Common myeloid progenitor, CD34-positive (primary cell): ENCODE measurements around the gene SLC22A23.

Source experiments
- CTCF ChIA-PET: fragments of 350-600 bp; sonication (Branson Sonifier 250); formaldehyde crosslinking; loops from one replicate; lab custom pipeline; 2021; ENCODE audit warnings: antibody characterized with exemption; lab: Charles Lee
- POLR2A ChIA-PET: fragments of 350-600 bp; sonication (Branson Sonifier 250); formaldehyde crosslinking; loops from one replicate; lab custom pipeline; 2021; ENCODE audit warnings: antibody characterized with exemption; lab: Charles Lee
- DNase-seq, 3 donors: peaks; one replicate each; pipeline versions ENCODE4 v3.0.0 to v3.0.0-alpha.2; 2013
- H3K27ac ChIP-seq, 2 experiments: 1 replicate in 1 of 2; 2 replicates in 1 of 2; pipeline ENCODE4 v1.7.0; 2013; ENCODE audit warnings: inconsistent platforms in 2 of 2, low read length in 2 of 2, mild to moderate bottlenecking in 2 of 2, low read depth in 1 of 2, moderate library complexity in 1 of 2; ENCODE audit not compliant: severe bottlenecking in 2 of 2, insufficient read depth in 1 of 2, poor library complexity in 1 of 2
- H3K27me3 ChIP-seq, 5 experiments: replicated peaks in 2 of 5; 1 replicate in 3 of 5; 2 replicates in 2 of 5; pipeline versions ENCODE4 v1.6.1 to v1.7.0; 2013; ENCODE audit warnings: low read length in 4 of 5, mild to moderate bottlenecking in 2 of 5, moderate library complexity in 2 of 5, inconsistent platforms in 1 of 5; ENCODE audit not compliant: insufficient read depth in 5 of 5, control insufficient read depth in 4 of 5
- H3K36me3 ChIP-seq, 4 experiments: 1 replicate in 2 of 4; 2 replicates in 2 of 4; pipeline versions ENCODE4 v1.6.1 to v1.7.0; 2013; ENCODE audit warnings: low read length in 3 of 4, control low read depth in 1 of 4, mild to moderate bottlenecking in 1 of 4; ENCODE audit not compliant: control insufficient read depth in 4 of 4, insufficient read depth in 4 of 4
- H3K4me1 ChIP-seq, 4 experiments: 1 replicate in 3 of 4; 2 replicates in 1 of 4; pipeline versions ENCODE4 v1.6.1 to v1.7.1; 2013; ENCODE audit warnings: low read length in 3 of 4, mild to moderate bottlenecking in 3 of 4, control low read depth in 1 of 4, inconsistent platforms in 1 of 4, moderate library complexity in 1 of 4; ENCODE audit not compliant: control insufficient read depth in 4 of 4, insufficient read depth in 4 of 4; ENCODE audit errors: control extremely low read depth in 1 of 4
- H3K4me3 ChIP-seq, 7 experiments: 1 replicate in 4 of 7; 2 replicates in 3 of 7; pipeline versions ENCODE4 v1.5.1 to v1.7.0; 2013; ENCODE audit warnings: mild to moderate bottlenecking in 7 of 7, low read length in 6 of 7, moderate library complexity in 6 of 7, inconsistent platforms in 2 of 7, low read depth in 2 of 7, control low read depth in 1 of 7; ENCODE audit not compliant: insufficient read depth in 4 of 7, control insufficient read depth in 1 of 7; ENCODE audit errors: extremely low read depth in 1 of 7
- H3K9me3 ChIP-seq, 5 experiments: 1 replicate in 4 of 5; 2 replicates in 1 of 5; pipeline versions ENCODE4 v1.6.1 to v1.7.1; 2013; ENCODE audit warnings: low read length in 4 of 5, mild to moderate bottlenecking in 2 of 5, inconsistent platforms in 1 of 5, low read depth in 1 of 5, moderate library complexity in 1 of 5; ENCODE audit not compliant: control insufficient read depth in 4 of 5, insufficient read depth in 2 of 5; ENCODE audit errors: control extremely low read depth in 1 of 5
- WGBS: methylation state at CpG from one replicate; pipeline ENCODE4 v1.1.5; 2013; ENCODE audit not compliant: insufficient coverage; 5-methylcytosine and 5-hydroxymethylcytosine counted together

The SLC22A23 gene

GRCh38 chr6:3392930-3393835 is 63.7 kb downstream of the SLC22A23 start:
- DNase-seq: peak in 1 of 3 donors; percentile 38
- H3K4me3 ChIP-seq: no peak overlapping the region
- POLR2A ChIA-PET: no interaction called here
- WGBS: 94% methylated on average over 12 of the region's 13 CpGs
- H3K27me3 ChIP-seq: no peaks in the 10 kb centered on the region
- H3K27ac ChIP-seq: peak overlapping the region in 1 of 2 experiments; percentile 6
- no peaks in the 10 kb centered on the region for H3K36me3 ChIP-seq
- CTCF ChIA-PET: no interaction called here
- no peaks in the 10 kb centered on the region for H3K4me1 ChIP-seq
- no peaks in the 10 kb centered on the region for H3K9me3 ChIP-seq

- WGBS: 100% methylated on average over 3 of the region's 3 CpGs
- Histone ChIP-seq H3K9me3 (no peaks in the 10 kb centered on the region), H3K4me3 (no peak overlapping the region), H3K27ac (no peak overlapping the region), H3K36me3 (no peaks in the 10 kb centered on the region), H3K27me3 (no peaks in the 10 kb centered on the region), H3K4me1 (no peaks in the 10 kb centered on the region)
- DNase-seq: no peak
- ChIA-PET POLR2A (no interaction called here), CTCF (no interaction called here)
Measured at GRCh38 chr6:3391902-3392458, 64.9 kb downstream of the SLC22A23 start.

- H3K36me3 ChIP-seq: no peaks in the 10 kb centered on the region
- ChIA-PET POLR2A (no interaction called here), CTCF (no interaction called here)
- 100% methylated on average over 3 of the region's 5 CpGs for WGBS
- H3K4me1 ChIP-seq: no peaks in the 10 kb centered on the region
- no peak overlapping the region for H3K27ac ChIP-seq
- DNase-seq: no peak
- no peaks in the 10 kb centered on the region for H3K9me3 ChIP-seq
- H3K4me3 ChIP-seq: no peak overlapping the region
- no peaks in the 10 kb centered on the region for H3K27me3 ChIP-seq
Measured at GRCh38 chr6:3390698-3391097, 66.2 kb downstream of the SLC22A23 start.

- no peak for DNase-seq
- CTCF ChIA-PET: no interaction called here
- Histone ChIP-seq H3K9me3 (no peaks in the 10 kb centered on the region), H3K4me3 (no peak overlapping the region), H3K27ac (no peak overlapping the region), H3K4me1 (no peaks in the 10 kb centered on the region), H3K27me3 (peaks cover 0 to 1% (median 0%) of the 10 kb centered on the region in 5 experiments), H3K36me3 (no peaks in the 10 kb centered on the region)
- POLR2A ChIA-PET: interaction anchor here (0.8 kb wide), 1 partner anchor 51 kb away, joined by 3 read pairs; no protein-coding TSS in a partner anchor
- 97% methylated on average over 12 of the region's 15 CpGs for WGBS
Measured at GRCh38 chr6:3389390-3390167, 67.3 kb downstream of the SLC22A23 start.

GRCh38 chr6:3388786-3389185 is 68.1 kb downstream of the SLC22A23 start:
- Histone ChIP-seq H3K9me3 (no peaks in the 10 kb centered on the region), H3K4me1 (no peaks in the 10 kb centered on the region), H3K36me3 (no peaks in the 10 kb centered on the region), H3K4me3 (no peak overlapping the region), H3K27me3 (peaks cover 0 to 1% (median 0%) of the 10 kb centered on the region in 5 experiments), H3K27ac (no peak overlapping the region)
- WGBS: 98% methylated on average over 8 of the region's 9 CpGs
- ChIA-PET CTCF (no interaction called here), POLR2A (no interaction called here)
- DNase-seq: no peak

- H3K9me3 ChIP-seq: no peaks in the 10 kb centered on the region
- WGBS: over 99% methylated on average over 10 of the region's 11 CpGs
- H3K4me3 ChIP-seq: no peak overlapping the region
- H3K27ac ChIP-seq: no peak overlapping the region
- ChIA-PET POLR2A (no interaction called here), CTCF (interaction anchor here (1.6 kb wide), 1 partner anchor 24 kb away, joined by 4 read pairs; no protein-coding TSS in a partner anchor)
- no peaks in the 10 kb centered on the region for H3K36me3 ChIP-seq
- no peak for DNase-seq
- H3K27me3 ChIP-seq: peaks cover 0 to 1% (median 0%) of the 10 kb centered on the region in 5 experiments
- no peaks in the 10 kb centered on the region for H3K4me1 ChIP-seq
Measured at GRCh38 chr6:3386374-3386857, 70.4 kb downstream of the SLC22A23 start.
